Germinal center (tissue), 1 donor: ENCODE results near the gene TPM4.

Source experiments
- DNase-seq: peaks from one replicate; pipeline ENCODE4 v3.0.0; 2012; ENCODE audit warnings: mixed read lengths, low spot score

TPM4 gene

DNA sequence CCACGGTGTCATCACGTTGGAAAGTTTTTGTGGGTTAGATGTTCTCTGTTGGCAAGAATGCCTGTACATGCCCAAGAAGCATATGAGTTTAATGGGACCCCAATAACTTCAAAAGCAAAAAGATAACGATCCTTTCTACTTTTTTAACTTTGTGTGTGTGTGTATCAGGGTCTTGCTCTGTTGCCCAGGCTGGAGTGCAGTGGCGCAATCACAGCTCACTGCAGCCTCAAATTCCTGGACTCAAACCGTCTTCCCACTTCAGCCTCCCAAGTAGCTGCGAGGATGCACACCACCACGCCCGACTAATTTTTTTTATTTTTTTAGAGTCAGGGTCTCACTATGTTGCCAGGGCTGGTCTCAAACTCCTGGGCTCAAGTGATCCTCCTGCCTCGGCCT is 34.3 kb upstream of the TPM4 start:
- DNase-seq, result no peak

DNA sequence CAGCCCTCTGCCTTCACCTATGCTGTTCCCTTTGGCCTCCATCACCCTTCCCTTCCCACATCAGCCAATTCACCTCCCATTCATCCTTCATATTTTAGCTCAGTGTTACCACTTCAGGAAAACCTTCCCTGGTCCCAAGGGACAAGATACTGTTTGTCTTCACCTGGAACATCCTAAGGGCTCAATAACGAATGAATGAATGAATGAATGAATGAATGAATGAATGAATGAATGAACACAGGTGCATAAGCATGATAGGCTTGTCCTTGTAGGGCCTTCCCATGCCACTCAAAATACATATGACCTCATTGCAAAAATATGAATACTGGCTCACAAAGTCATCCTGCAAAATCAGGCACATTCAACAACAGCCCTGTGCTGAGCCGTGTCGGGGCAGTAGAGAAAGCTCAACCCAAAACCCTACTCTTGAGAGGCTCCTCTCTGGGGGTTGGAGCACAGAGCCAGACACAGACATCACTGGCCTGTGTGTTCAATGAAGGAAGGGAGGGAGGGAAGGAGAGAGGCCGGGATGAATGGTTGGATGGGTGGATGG is 33.7 kb upstream of the TPM4 start:
- DNase-seq, result no peak

DNA sequence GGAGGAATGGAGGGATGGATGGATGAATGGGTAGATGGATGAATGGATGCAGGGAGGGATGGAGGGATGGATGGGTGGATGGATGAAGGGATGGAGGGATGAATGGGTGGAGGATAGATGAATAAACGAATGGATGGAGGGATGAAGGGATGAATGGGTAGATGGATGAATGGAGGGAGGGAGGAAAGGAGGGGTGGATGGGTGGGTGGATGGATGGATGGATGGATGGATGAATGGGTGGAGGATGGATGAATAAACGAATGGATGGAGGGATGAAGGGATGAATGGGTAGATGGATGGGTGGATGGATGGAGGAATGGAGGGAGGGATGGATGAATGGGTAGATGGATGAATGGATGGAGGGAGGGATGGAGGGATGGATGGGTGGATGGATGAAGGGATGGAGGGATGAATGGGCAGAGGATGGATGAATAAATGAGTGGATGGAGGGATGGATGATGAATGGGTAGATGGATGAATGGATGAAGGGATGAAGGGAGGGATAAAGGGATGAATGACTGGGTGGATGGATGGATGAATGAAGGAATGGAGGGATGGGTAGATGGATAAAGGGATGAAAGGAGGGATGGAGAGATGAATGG is 33.0 kb upstream of the TPM4 start:
- DNase-seq, result no peak

DNA sequence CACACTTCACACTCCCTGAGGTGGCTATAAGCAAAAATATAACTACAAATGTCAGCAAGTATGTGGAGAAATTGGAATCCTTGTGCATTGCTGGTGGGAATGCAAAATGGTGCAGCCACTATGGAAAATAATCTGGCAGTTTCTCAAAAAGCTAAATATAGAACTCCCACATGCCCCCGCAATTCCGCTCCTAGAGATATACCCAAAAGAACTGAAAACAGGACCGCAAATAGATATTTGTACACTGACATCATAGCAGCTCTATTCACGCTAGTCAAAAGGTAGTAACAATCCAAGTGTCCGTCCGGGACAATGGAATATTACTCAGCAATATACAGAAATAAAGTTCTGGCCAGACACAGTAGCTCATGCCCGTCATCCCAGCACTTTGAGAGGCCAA is 31.5 kb upstream of the TPM4 start:
- no peak for DNase-seq

DNA sequence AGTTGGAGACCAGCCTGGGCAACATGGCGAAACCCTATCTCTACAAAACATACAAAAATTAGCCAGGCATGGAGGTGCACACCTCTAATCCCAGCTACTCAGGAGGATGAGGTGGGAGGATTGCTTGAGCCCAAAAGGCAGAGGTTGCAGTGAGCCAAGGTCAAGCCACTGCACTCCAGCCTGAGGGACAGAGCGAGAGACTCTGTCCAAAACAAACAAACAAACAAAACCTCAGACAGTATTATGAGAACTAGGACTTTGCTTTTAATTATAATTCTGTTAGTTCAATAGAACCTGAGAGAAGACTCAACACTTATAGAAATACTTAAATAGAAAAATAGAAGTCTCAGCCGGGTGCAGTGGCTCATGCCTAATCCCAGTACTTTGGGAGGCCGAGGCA is 31.1 kb upstream of the TPM4 start:
- DNase-seq, result no peak

DNA sequence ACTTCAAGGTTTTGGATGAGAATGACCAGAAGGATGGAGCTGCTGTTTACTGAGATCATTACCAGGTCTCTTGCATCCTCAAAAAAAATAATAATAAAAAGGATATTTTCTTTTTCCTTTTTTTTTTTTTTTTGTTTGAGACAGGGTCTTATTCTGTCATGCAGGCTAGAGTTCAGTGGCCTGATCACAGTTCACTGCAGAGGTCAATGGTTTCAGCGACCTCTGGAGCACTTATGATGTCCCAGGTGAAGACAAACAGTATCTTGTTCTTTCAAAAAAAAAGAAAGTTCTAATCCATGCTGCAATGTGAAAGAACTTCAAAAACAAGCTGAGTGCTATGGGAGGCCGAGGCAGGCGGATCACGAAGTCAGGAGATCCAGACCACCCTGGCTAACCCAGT is 30.4 kb upstream of the TPM4 start:
- no peak for DNase-seq

DNA sequence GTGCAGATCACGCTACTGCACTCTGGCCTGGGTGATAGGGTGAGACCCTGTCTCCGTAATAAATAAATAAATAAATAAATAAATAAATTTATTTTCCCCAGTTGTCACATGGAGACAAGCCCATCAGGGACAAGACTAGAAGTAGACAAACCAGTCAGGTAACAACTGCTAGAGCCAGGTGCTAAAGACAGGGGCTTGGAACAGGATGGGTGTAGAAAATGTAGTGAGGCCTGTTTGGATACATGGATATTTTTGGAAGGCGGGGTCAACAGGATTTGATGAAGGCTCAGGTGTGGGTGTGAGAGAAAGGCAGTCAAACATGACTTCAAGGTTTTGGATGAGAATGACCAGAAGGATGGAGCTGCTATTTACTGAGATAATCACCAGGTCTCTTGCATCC is 27.7 kb upstream of the TPM4 start:
- no peak for DNase-seq

DNA sequence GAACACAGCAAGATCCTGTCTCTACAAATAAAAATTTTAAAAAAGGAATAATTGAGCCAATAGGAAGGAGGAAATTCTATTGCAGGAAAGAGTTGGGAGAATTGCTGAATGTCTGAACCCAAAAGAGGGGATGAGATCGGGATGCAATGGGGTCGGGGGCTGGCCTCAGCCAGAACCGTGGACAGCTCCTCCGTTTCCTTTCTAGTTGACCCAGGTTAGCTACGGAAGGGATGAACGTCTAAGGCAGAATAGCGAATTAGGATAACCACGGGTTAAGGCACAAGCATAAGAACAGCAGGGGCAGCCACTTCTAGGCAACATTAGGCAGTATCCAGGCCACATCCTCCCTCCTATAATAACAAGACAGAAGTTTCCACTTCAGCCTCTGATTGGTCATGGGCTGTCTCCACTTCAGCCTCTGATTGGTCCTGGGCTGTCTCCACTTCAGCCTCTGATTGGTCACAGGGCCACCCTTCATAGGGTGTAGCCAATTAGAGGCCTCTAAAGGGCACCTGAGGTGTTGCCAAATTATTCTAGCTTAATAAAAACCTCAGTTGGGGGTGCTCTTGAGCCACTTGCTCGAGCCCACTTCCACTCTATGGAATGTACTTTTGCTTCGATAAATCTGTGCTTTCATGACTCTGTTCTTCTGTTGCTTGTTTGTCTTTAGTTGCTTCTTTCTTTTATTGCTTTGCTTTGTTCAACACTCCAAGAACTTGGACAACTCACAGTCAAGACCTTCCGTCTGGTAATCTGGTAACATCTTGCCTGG is 24.9 kb upstream of the TPM4 start:
- DNase-seq, result peak; percentile 44

DNA sequence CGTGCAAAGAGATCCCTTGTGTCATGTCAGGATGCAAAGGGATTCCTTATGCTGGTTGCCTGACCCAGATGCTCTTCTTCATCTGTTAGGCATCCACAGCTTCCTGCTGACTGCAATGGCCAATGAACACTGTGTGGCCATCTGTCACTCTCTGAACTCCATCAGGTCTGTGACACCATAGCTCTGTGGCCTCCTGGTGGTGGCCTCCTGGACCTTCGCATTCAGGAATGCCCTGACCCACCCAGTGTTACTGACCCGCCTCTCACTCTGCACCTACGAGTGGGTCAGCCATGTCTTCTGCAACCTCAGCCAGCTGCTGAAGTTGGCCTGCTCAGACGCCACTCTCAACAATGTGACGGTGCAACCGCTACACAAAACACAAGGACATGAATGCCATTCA is 23.9 kb upstream of the TPM4 start:
- no peak for DNase-seq

DNA sequence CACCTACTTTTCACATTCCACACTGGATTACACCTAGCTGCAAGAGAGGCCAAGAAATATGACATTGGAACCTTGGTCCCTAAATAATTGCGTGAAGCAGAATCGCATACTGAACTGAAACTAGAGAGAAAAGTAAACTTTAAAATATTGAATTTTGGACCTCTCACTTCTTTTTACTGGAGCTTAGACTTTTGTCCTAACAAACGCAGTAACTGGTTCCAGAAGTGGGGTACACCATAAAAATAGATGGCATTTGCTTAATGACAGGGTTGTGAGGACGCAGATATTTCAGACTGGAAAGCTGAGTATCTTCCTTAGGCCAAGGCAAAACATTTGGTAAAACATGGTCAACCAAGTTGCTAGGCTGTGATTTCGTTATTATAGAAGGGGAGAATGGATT is 19.2 kb upstream of the TPM4 start:
- no peak for DNase-seq

DNA sequence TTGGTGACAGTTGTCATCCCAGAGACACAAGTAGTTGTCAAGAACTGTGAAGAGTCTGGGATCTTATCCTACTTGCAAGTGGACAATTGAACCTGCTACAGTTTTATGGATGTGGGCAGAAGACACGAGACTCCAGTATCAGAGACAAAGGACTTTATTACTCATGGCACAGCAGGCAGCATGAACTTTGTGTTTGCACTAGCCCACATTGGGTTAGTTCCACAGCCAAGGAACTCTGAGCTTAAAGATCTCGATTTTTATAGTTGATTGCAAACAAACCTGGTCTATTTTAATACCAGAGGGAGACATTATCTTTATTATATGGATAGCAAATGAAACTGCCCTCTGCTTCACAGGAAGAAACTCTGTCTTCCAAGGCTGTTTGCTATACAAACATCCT is 16.0 kb upstream of the TPM4 start:
- no peak for DNase-seq

DNA sequence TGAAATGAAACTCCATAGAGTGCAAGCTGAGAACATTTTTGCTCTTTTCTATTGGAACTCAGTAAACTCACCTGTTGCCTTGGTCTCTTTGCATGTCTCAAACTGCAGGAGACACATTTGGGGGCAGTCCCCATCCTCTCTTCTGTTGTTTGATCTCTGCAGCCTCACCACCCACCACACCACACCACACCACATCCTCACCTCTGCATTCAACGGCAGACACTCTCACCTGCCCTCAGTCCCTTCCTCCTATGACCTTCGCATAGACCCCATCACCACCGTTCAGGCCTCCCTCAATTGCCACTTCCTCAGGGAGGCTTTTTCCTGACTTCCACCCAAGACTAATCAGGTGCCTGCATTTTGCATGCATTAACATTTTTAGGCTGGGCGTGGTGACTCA is 14.4 kb upstream of the TPM4 start:
- no peak for DNase-seq

DNA sequence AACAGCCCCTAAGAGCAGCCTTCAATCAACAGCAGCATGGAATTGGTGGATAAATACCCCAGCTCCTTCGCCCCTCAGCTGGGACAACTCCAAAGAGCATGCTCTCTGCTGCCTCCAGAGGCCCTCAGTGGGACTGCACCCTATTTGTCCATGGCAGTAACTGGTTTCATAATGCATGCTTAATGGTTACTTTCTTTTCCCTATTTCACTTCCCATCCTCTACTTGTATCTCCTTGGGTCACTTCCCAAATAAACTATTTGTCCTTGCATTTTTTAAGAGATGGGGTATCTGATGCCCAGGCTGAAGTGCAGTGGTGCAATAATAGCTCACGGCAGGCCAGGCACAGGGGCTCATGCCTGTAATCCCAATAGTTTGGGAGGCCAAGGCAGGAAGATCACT is 13.5 kb upstream of the TPM4 start:
- DNase-seq, result peak; percentile 80

DNA sequence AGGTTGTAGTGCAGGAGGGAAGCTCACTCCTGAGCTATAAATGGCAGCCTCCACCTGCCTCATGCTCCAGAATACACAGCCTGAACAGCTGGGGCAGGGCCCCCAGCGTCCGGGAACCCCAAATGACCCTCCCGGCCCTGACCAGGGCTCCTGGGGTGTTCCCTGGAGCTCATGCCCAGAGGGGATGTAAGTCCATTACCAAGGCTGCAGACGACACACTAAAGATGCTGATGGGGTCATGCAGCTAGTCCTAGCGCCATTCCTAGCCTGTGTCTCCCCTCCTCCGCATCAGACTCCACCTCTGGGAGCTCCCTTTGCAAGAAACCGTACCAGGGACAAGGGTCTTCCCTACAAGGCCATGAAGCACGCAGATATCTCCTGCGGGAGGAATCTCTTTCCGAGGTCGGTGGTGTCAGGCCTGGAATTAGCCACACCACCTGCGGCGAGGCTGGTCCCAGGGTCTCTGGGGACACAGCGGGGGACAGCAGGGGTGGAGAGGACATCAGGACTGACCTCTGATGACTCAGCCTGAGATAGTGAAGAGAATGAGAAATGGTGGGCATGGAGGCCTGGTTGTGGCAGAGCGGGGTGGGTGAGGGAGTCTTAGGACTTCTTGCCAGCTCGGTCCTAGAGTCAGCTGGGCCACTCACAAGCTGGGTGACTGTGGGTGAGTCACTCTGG is 11.9 kb upstream of the TPM4 start:
- DNase-seq, result no peak

DNA sequence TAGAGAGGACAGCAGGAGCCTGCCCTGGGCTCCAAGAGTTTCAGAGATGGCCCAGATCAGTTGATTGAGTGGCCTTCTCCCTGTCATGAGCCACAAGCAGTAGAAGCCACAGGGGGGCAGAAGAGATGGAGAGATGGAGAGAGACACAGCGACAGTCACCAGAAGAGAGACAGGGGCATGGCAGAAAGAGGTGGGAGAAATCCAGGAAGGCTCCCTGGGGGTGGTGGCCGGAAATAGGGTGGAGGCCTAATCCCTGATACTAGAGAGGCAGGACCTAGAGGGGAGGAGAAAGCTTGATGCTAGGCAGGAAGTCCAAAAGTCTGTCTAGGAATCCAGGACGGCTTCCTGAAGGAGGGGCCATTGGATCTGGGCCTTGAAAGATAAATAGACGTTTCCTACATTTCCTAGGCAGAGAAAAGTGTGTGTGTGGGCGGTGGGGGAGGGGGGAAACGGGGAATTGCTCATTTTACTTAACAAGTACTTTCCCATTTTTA is 9.6 kb upstream of the TPM4 start:
- peak; percentile 50 for DNase-seq

DNA sequence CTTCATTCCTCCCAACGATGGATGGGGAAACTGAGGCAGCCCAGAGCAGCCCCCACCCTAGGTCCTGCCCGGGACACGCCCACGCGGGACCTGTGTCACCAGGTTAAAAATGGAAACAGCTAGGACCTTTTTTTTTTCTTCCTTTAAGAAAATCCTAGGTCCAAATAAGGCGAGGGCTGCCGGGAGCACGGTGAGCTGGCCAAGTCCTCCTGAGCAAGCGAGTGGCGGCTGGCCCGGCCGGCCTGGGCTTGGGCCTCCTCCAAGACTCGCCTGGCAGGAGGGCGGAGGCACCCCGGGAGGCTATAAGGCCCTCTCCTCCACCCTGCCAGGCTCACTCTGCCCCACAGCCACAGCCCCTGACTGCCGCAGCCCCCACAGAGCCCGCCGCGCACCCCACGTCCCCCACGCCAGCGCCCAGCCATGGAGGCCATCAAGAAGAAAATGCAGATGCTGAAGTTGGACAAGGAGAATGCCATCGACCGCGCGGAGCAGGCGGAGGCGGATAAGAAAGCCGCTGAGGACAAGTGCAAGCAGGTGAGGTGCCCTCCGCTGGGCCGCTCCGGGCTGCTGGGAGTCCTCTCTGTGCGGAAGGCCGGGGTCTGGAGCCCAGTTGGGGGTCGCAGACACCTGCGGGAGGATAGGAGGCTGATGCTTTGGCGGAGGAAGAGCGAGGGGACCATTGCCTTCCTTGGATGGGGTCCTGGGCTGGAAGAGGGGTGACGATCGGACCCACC is 8.9 kb upstream of the TPM4 start:
- no peak for DNase-seq

DNA sequence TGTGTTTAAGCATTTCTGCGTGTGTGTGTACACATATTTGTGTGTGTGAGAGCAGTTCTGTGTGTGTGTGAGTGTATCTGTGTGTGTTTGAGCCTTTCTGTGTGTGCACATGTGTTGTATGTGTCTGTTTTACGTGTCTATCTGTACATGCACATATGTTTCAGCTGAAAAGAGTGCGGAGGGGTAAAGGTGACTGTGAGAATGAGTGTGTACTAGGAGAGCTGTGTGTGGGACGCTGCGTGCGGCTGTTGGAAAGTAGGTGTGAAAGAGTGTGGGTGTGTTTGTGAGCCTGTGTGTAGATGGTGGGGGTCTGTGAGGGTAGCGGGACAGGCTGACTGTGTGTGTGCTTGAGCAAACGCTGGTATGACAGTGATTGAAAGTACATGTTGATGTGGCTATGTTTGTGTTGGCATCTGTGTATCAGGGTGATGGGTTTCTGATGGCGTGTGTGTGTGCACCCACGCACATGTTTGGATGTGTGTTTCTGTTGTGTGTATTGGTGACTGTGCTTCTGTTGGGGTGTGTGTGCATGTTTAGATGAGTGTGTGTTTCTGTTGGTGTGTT is 7.5 kb upstream of the TPM4 start:
- no peak for DNase-seq

DNA sequence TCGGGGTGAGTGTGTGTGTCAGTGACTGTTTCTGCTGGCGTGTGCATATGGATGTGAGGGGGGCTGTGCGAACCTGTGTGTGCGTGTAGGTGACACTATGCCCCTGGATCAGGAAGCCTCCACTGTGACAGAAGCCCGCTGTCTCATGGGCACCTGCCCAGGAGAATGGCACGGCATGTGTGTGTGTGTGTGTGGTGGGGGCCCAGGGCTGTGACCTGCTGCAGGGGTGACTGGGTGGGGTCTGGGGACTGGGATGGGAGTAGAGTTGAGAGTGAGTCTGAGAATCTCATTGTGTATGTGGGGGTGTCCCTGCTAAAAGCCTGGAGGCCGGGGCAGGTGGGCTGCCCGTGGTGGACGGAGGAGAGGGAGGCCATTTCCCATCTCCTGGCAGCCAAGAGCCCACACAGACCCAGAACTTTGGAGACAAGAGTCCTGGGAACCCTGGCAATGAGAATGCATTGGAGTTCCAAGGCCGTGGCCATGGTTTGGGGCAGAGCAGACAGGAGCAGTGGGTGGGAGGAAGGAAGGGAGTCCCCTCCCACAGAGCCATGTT is 6.4 kb upstream of the TPM4 start:
- DNase-seq, result no peak

DNA sequence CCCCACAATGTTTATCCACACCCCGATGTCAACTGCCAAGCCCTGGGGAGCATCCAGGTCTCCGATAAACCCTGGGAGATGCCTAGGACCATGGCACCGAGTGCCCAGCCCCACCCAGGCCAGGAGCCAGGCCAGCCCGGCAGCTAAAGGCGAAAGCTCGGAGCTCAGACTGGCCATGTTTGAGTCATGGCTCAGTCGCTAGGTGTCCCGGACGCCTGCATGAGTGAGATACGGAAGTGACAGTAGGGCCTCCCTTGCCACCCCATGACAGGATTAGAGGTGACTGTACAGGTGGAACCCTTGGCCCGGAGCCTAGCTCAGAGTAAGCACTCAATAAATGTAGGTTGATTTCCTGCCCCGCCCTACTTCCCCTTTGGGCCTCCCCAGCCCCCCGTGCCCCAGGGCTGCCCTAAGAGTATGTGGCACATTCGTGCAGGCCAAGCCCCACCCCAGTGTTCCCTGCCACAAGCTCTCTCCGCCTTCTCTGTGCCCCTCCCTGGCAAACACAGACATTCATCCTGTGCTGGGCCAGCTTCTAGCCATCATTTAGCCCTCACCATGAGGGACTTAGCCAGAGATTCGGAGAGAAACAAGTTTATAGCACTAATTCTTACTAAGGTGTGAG is 5.8 kb upstream of the TPM4 start:
- DNase-seq, result peak; percentile 91

DNA sequence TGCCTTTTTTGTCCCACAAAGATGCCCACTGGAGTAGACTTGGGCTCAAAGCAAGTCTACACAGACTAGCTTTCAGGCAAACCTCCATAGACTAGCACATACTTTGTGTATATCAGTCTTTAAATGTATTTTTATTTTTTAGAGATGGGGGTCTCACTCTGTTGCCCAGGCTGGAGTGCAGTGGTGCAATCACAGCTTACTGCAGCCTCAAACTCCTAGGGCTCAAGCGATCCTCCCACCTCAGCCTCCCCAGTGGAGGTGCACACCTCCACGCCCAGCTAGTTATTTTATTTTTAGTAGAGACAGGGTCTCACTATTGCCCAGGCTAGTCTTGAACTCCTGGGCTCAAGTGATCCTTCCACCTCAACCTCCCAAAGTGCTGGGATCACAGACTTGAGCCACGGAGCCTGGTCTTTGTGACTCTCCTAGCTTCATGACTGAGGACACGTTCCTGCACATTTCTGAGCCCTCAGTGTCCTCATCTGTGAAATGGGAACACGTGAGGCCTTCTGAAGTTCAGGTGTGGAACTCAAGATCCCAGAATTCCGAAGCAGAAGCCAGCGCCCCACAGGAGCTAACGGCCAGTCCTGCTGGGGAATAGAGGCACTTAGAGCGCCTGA is 5.1 kb upstream of the TPM4 start:
- no peak for DNase-seq

DNA sequence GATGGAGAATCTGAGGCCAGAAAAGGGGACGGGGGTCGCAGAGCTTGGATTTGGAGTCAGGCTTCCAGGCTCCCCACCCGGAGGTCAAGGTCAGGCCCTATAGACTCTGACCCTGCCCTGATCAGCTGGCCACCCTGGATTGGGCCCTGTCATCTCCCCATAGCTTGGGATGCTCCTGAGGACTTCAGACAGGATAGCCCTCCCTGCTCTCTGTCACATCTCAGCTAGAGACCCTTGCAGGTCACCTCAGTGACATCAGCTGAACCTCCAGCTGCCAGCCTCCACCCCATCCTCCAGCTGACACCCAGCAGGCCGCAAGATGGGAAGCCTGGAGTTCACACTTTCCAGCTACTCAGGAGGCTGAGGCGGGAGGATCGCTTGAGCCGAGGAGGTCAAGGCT is 2.8 kb upstream of the TPM4 start:
- DNase-seq, result no peak
